ENCODE data around the gene OR4B1. TPM values are rescaled to one million over a fixed set of nuclear protein-coding genes. Genes with fewer than 3 reads are reported as not detected.

Gene OR4B1
- total and polyA plus RNA-seq, 2 of the 8 experiments (the other 6 are each of a cell fraction or from before 2014, with no cell fraction given), result not detected

DNA sequence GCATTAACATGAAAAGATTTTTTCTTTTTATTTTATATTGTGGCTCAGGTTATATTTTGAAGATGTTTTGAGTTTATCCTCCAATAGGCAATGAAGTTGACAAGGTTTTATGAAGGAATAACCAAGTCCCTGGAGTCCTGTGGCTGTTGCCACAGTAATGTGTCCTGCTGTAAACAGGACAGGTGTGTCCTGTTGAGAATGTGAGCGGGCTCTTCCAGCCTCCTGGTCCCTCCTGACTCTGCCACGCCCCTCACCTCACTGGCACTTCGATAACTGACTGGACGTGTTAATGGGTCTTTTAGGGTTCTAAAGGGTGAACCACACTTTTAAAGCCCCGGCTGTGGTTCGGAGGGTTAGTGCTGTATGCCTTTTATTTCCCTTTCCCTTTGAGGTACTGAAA, 47.8 kb upstream of the OR4B1 start (continued):
- TF ChIP-seq, protein P1, sequence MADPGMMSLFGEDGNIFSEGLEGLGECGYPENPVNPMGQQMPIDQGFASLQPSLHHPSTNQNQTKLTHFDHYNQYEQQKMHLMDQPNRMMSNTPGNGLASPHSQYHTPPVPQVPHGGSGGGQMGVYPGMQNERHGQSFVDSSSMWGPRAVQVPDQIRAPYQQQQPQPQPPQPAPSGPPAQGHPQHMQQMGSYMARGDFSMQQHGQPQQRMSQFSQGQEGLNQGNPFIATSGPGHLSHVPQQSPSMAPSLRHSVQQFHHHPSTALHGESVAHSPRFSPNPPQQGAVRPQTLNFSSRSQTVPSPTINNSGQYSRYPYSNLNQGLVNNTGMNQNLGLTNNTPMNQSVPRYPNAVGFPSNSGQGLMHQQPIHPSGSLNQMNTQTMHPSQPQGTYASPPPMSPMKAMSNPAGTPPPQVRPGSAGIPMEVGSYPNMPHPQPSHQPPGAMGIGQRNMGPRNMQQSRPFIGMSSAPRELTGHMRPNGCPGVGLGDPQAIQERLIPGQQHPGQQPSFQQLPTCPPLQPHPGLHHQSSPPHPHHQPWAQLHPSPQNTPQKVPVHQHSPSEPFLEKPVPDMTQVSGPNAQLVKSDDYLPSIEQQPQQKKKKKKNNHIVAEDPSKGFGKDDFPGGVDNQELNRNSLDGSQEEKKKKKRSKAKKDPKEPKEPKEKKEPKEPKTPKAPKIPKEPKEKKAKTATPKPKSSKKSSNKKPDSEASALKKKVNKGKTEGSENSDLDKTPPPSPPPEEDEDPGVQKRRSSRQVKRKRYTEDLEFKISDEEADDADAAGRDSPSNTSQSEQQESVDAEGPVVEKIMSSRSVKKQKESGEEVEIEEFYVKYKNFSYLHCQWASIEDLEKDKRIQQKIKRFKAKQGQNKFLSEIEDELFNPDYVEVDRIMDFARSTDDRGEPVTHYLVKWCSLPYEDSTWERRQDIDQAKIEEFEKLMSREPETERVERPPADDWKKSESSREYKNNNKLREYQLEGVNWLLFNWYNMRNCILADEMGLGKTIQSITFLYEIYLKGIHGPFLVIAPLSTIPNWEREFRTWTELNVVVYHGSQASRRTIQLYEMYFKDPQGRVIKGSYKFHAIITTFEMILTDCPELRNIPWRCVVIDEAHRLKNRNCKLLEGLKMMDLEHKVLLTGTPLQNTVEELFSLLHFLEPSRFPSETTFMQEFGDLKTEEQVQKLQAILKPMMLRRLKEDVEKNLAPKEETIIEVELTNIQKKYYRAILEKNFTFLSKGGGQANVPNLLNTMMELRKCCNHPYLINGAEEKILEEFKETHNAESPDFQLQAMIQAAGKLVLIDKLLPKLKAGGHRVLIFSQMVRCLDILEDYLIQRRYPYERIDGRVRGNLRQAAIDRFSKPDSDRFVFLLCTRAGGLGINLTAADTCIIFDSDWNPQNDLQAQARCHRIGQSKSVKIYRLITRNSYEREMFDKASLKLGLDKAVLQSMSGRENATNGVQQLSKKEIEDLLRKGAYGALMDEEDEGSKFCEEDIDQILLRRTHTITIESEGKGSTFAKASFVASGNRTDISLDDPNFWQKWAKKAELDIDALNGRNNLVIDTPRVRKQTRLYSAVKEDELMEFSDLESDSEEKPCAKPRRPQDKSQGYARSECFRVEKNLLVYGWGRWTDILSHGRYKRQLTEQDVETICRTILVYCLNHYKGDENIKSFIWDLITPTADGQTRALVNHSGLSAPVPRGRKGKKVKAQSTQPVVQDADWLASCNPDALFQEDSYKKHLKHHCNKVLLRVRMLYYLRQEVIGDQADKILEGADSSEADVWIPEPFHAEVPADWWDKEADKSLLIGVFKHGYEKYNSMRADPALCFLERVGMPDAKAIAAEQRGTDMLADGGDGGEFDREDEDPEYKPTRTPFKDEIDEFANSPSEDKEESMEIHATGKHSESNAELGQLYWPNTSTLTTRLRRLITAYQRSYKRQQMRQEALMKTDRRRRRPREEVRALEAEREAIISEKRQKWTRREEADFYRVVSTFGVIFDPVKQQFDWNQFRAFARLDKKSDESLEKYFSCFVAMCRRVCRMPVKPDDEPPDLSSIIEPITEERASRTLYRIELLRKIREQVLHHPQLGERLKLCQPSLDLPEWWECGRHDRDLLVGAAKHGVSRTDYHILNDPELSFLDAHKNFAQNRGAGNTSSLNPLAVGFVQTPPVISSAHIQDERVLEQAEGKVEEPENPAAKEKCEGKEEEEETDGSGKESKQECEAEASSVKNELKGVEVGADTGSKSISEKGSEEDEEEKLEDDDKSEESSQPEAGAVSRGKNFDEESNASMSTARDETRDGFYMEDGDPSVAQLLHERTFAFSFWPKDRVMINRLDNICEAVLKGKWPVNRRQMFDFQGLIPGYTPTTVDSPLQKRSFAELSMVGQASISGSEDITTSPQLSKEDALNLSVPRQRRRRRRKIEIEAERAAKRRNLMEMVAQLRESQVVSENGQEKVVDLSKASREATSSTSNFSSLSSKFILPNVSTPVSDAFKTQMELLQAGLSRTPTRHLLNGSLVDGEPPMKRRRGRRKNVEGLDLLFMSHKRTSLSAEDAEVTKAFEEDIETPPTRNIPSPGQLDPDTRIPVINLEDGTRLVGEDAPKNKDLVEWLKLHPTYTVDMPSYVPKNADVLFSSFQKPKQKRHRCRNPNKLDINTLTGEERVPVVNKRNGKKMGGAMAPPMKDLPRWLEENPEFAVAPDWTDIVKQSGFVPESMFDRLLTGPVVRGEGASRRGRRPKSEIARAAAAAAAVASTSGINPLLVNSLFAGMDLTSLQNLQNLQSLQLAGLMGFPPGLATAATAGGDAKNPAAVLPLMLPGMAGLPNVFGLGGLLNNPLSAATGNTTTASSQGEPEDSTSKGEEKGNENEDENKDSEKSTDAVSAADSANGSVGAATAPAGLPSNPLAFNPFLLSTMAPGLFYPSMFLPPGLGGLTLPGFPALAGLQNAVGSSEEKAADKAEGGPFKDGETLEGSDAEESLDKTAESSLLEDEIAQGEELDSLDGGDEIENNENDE (IDR thresholded peaks at IDR 0.05; ENCODE audit: insufficient replicate concordance, low read length), result no peak
- no peak for TF ChIP-seq ASH2L (IDR thresholded peaks at IDR 0.05; ENCODE audit: low read length)
- TF ChIP-seq RAD21 (IDR thresholded peaks at IDR 0.05 in 1 of 2, conservative IDR thresholded peaks at IDR 0.05 in 1 of 2; ENCODE audit: low read depth in 2 of 2, low read length in 2 of 2), result no peak
- no peak for TF ChIP-seq EP300 (IDR thresholded peaks at IDR 0.05; ENCODE audit: borderline replicate concordance in 1 of 2, low read depth in 2 of 2, low read length in 2 of 2)
- TF ChIP-seq, protein P2, sequence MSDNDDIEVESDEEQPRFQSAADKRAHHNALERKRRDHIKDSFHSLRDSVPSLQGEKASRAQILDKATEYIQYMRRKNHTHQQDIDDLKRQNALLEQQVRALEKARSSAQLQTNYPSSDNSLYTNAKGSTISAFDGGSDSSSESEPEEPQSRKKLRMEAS (IDR thresholded peaks at IDR 0.05), result no peak
- TF ChIP-seq, protein P3, sequence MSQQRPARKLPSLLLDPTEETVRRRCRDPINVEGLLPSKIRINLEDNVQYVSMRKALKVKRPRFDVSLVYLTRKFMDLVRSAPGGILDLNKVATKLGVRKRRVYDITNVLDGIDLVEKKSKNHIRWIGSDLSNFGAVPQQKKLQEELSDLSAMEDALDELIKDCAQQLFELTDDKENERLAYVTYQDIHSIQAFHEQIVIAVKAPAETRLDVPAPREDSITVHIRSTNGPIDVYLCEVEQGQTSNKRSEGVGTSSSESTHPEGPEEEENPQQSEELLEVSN (IDR thresholded peaks at IDR 0.05), result no peak
- TF ChIP-seq GABPA (IDR thresholded peaks at IDR 0.05; ENCODE audit: borderline replicate concordance, insufficient read depth, low read length), result no peak
- TF ChIP-seq POLR2A (IDR thresholded peaks at IDR 0.05; ENCODE audit: control extremely low read depth in 1 of 2, low read depth in 2 of 2, low read length in 2 of 2), result no peak
- no peak for TF ChIP-seq NANOG (IDR thresholded peaks at IDR 0.05; ENCODE audit: insufficient read depth, low read depth, low read length, poor library complexity, severe bottlenecking)
- TF ChIP-seq CHD1 (IDR thresholded peaks at IDR 0.05; ENCODE audit: low read depth, low read length), result no peak
